Activated CD4-positive, alpha-beta T cell treated with anti-CD3 and anti-CD28 coated beads for 1 hour (primary cell): ENCODE results near the gene RETREG2.
"Not testable (repeated sequence)": the region's sequence is repeated elsewhere in the genome, so short reads cannot be mapped to it uniquely, and the experiment has no call there.

ENCODE experiments used
- DNase-seq: peaks from one replicate; pipeline ENCODE4 v3.0.0-alpha.2; 2020

The RETREG2 gene

GRCh38 chr2:219199470-219200211 is 21.6 kb downstream of the RETREG2 start:
- no peak for DNase-seq

- not testable (repeated sequence) for DNase-seq
These were observed 22.6 kb downstream of the RETREG2 start for GRCh38 chr2:219200502-219201326.

GRCh38 chr2:219201331-219201730 is 23.3 kb downstream of the RETREG2 start:
- DNase-seq = not testable (repeated sequence)

GRCh38 chr2:219204425-219205164 is 26.5 kb downstream of the RETREG2 start:
- no peak for DNase-seq

GRCh38 chr2:219205165-219205538 is 27.1 kb downstream of the RETREG2 start:
- no peak for DNase-seq

- DNase-seq = no peak
These were observed 27.9 kb downstream of the RETREG2 start for GRCh38 chr2:219205981-219206327.

GRCh38 chr2:219206328-219207133 is 28.5 kb downstream of the RETREG2 start, which contains the start of gene ZFAND2B:
TSS of gene ZFAND2B (plus strand) at chr2:219206782. CDS start at chr2:219206988, 206 bp downstream.
- peak; percentile 93 for DNase-seq

- DNase-seq = no peak
These were observed 29.2 kb downstream of the RETREG2 start for GRCh38 chr2:219207134-219207883.

- DNase-seq = no peak
These were observed 30.0 kb downstream of the RETREG2 start for GRCh38 chr2:219207884-219208740.

GRCh38 chr2:219209236-219210195 is 31.4 kb downstream of the RETREG2 start:
- no peak for DNase-seq

- no peak for DNase-seq
These were observed 32.3 kb downstream of the RETREG2 start for GRCh38 chr2:219210196-219210885.

GRCh38 chr2:219210886-219211362 is 32.8 kb downstream of the RETREG2 start:
- no peak for DNase-seq

- DNase-seq = no peak
These were observed 34.9 kb downstream of the RETREG2 start for GRCh38 chr2:219213026-219213415.

GRCh38 chr2:219213486-219214071 is 35.5 kb downstream of the RETREG2 start:
- no peak for DNase-seq

GRCh38 chr2:219214141-219214540 is 36.1 kb downstream of the RETREG2 start:
- DNase-seq = no peak

- DNase-seq = no peak
These were observed 36.7 kb downstream of the RETREG2 start for GRCh38 chr2:219214786-219215185.

- DNase-seq = no peak
These were observed 37.9 kb downstream of the RETREG2 start for GRCh38 chr2:219215871-219216534.

GRCh38 chr2:219216535-219216915 is 38.5 kb downstream of the RETREG2 start:
- no peak for DNase-seq
